NCI-H1105 treated with DMSO at 0.1 percent for 48 hours (cell line): ENCODE data around the gene GABRR2.
"Not testable (repeated sequence)": the region's sequence is repeated elsewhere in the genome, so short reads cannot be mapped to it uniquely, and the experiment has no call there.

Source experiments
- DNase-seq: peaks from one replicate; lab custom pipeline; 2025; lab: John Stamatoyannopoulos, UW

Gene GABRR2

GRCh38 chr6:89257346-89257745 lies 57.8 kb downstream of the GABRR2 start:
- no peak for DNase-seq

GRCh38 chr6:89255417-89255816 lies 59.7 kb downstream of the GABRR2 start:
- no peak for DNase-seq

- no peak for DNase-seq
Measured at GRCh38 chr6:89254569-89254968, 60.5 kb downstream of the GABRR2 start.

GRCh38 chr6:89252907-89253306 lies 62.2 kb downstream of the GABRR2 start:
- no peak for DNase-seq

- DNase-seq, result no peak
Measured at GRCh38 chr6:89251976-89252375, 63.1 kb downstream of the GABRR2 start.

GRCh38 chr6:89251170-89251569 lies 63.9 kb downstream of the GABRR2 start:
- DNase-seq, result no peak

- DNase-seq, result no peak
Measured at GRCh38 chr6:89250239-89250638, 64.9 kb downstream of the GABRR2 start.

- no peak for DNase-seq
Measured at GRCh38 chr6:89244241-89244985, 70.7 kb downstream of the GABRR2 start.

GRCh38 chr6:89243331-89243629 lies 71.8 kb downstream of the GABRR2 start:
- DNase-seq, result no peak

- peak; percentile 69 for DNase-seq
Measured at GRCh38 chr6:89242574-89243330, 72.3 kb downstream of the GABRR2 start.

- DNase-seq, result no peak
Measured at GRCh38 chr6:89239338-89239737, 75.8 kb downstream of the GABRR2 start.

GRCh38 chr6:89237158-89237557 lies 77.9 kb downstream of the GABRR2 start:
- peak; percentile 1 for DNase-seq

- not testable (repeated sequence) for DNase-seq
Measured at GRCh38 chr6:89233605-89234004, 81.5 kb downstream of the GABRR2 start.

GRCh38 chr6:89222712-89223039 lies 92.4 kb downstream of the GABRR2 start:
- no peak for DNase-seq

GRCh38 chr6:89221971-89222711 lies 93.0 kb downstream of the GABRR2 start:
- peak; percentile 20 for DNase-seq

GRCh38 chr6:89221129-89221528 lies 94.0 kb downstream of the GABRR2 start:
- DNase-seq, result no peak

GRCh38 chr6:89217299-89217910 lies 97.7 kb downstream of the GABRR2 start, which contains the start of gene GABRR1:
Gene GABRR1, minus strand, starts transcription at chr6:89217358. Its CDS starts 36 bp downstream, at chr6:89217322.
- DNase-seq, result no peak

- no peak for DNase-seq
Measured at GRCh38 chr6:89216411-89216810, 98.7 kb downstream of the GABRR2 start.

- no peak for DNase-seq
Measured at GRCh38 chr6:89215391-89215790, 99.7 kb downstream of the GABRR2 start.

- DNase-seq, result no peak
Measured at GRCh38 chr6:89214197-89214596, 100.9 kb downstream of the GABRR2 start.

- DNase-seq, result no peak
Measured at GRCh38 chr6:89212472-89212871, 102.6 kb downstream of the GABRR2 start.

GRCh38 chr6:89209457-89209856 lies 105.6 kb downstream of the GABRR2 start:
- DNase-seq, result no peak

- DNase-seq, result no peak
Measured at GRCh38 chr6:89208551-89208950, 106.5 kb downstream of the GABRR2 start.
